CD1c-positive myeloid dendritic cell (primary cell): ENCODE data around the gene CDC6.

Source experiments
- DNase-seq: peaks from one replicate; pipeline ENCODE4 v3.0.0-alpha.2; 2016; ENCODE audit errors: extremely low spot score

Gene CDC6

GRCh38 chr17:40352237-40352778, 64.6 kb downstream of the CDC6 start:
- no peak for DNase-seq

- DNase-seq, result peak; percentile 38
Measured at GRCh38 chr17:40352779-40353394, 65.2 kb downstream of the CDC6 start.
